Eye (tissue), 1 donor: Measurements from ENCODE around the gene RINT1.
"Not testable (repeated sequence)": the region's sequence is repeated elsewhere in the genome, so short reads cannot be mapped to it uniquely, and the experiment has no call there.

Experiments used
- DNase-seq: peaks from one replicate; pipeline ENCODE4 v3.0.0-alpha.2; 2015

Gene RINT1

GRCh38 chr7:105531792-105532671, at the start of gene RINT1:
Gene RINT1, plus strand, starts transcription at chr7:105532201. Its CDS starts 115 bp downstream, at chr7:105532316.
- peak; percentile 97 for DNase-seq

- peak; percentile 65 for DNase-seq
Observed at GRCh38 chr7:105487579-105488571, 44.1 kb upstream of the RINT1 start.

GRCh38 chr7:105489409-105489808, 42.6 kb upstream of the RINT1 start:
- no peak for DNase-seq

GRCh38 chr7:105493196-105493922, 38.6 kb upstream of the RINT1 start:
- DNase-seq = no peak

- peak; percentile 16 for DNase-seq
Observed at GRCh38 chr7:105493923-105494315, 38.1 kb upstream of the RINT1 start.

- DNase-seq = no peak
Observed at GRCh38 chr7:105496521-105496920, 35.5 kb upstream of the RINT1 start.

- no peak for DNase-seq
Observed at GRCh38 chr7:105497016-105497415, 35.0 kb upstream of the RINT1 start.

- no peak for DNase-seq
Observed at GRCh38 chr7:105502173-105502572, 29.8 kb upstream of the RINT1 start.

- no peak for DNase-seq
Observed at GRCh38 chr7:105512415-105512814, 19.6 kb upstream of the RINT1 start.

GRCh38 chr7:105512926-105513526, 19.0 kb upstream of the RINT1 start:
- no peak for DNase-seq

GRCh38 chr7:105515610-105516009, 16.4 kb upstream of the RINT1 start:
- not testable (repeated sequence) for DNase-seq

- no peak for DNase-seq
Observed at GRCh38 chr7:105519353-105519752, 12.6 kb upstream of the RINT1 start.

GRCh38 chr7:105520620-105521019, 11.4 kb upstream of the RINT1 start:
- DNase-seq = peak; percentile 1

GRCh38 chr7:105521027-105521716, 10.8 kb upstream of the RINT1 start:
- DNase-seq = peak; percentile 85

GRCh38 chr7:105521717-105522463, 10.1 kb upstream of the RINT1 start, which contains the start of gene PUS7:
Gene PUS7, minus strand, starts transcription at chr7:105522271. Its CDS starts 13,759 bp downstream, at chr7:105508512.
- peak; percentile 95 for DNase-seq

GRCh38 chr7:105524423-105524822, 7.6 kb upstream of the RINT1 start:
- not testable (repeated sequence) for DNase-seq

GRCh38 chr7:105524840-105525239, 7.2 kb upstream of the RINT1 start:
- no peak for DNase-seq

GRCh38 chr7:105527737-105528136, 4.3 kb upstream of the RINT1 start:
- DNase-seq = not testable (repeated sequence)

GRCh38 chr7:105530126-105530525, 1.9 kb upstream of the RINT1 start:
- DNase-seq = no peak

GRCh38 chr7:105530546-105530945, 1.5 kb upstream of the RINT1 start:
- no peak for DNase-seq
